PC-9 (cell line): Measurements from ENCODE around the gene KRT34.

Experiments
- EZH2 ChIP-seq: fragments of 200-600 bp; sonication (generic); IDR thresholded peaks from 2 replicates; pipeline ENCODE4 v1.8.0; 2017; ENCODE audit warnings: antibody characterized with exemption, low read depth
- TF ChIP-seq, protein P1 (sequence below): fragments of 200-600 bp; sonication (generic); conservative IDR thresholded peaks from 2 replicates; pipeline ENCODE4 v1.6.1; 2017; ENCODE audit warnings: mixed run types, antibody characterized with exemption, mild to moderate bottlenecking, moderate library complexity

GRCh38 chr17:41345992-41346391 lies 36.1 kb downstream of the KRT34 start:
- TF ChIP-seq, protein P1, sequence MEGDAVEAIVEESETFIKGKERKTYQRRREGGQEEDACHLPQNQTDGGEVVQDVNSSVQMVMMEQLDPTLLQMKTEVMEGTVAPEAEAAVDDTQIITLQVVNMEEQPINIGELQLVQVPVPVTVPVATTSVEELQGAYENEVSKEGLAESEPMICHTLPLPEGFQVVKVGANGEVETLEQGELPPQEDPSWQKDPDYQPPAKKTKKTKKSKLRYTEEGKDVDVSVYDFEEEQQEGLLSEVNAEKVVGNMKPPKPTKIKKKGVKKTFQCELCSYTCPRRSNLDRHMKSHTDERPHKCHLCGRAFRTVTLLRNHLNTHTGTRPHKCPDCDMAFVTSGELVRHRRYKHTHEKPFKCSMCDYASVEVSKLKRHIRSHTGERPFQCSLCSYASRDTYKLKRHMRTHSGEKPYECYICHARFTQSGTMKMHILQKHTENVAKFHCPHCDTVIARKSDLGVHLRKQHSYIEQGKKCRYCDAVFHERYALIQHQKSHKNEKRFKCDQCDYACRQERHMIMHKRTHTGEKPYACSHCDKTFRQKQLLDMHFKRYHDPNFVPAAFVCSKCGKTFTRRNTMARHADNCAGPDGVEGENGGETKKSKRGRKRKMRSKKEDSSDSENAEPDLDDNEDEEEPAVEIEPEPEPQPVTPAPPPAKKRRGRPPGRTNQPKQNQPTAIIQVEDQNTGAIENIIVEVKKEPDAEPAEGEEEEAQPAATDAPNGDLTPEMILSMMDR: no peak
- TF ChIP-seq EZH2: no peak
